Upper lobe of left lung (tissue), 6 donors: Measurements from ENCODE around the gene COX8A. TPM values are rescaled to one million over a fixed set of nuclear protein-coding genes. Genes with fewer than 3 reads are reported as not detected.

Experiments used
- ATAC-seq, 2 donors: fragments of 200-7000 bp; cut with Tn5 transposase; one replicate each; pipeline ENCODE4 v1.9.1; 2022; ENCODE audit warnings: mild to moderate bottlenecking in 2 of 2, moderate library complexity in 2 of 2; ENCODE audit not compliant: low FRiP score in 2 of 2
- DNase-seq, 2 donors: peaks; one replicate each; pipeline ENCODE4 v3.0.0-alpha.2; 2019 to 2020
- H3K27ac ChIP-seq, 4 donors: fragments of 200-600 bp; sonication (generic); one replicate each; pipeline ENCODE4 v1.5.1; 2016 to 2019
- H3K27me3 ChIP-seq, 4 donors: fragments of 200-600 bp; sonication (generic); one replicate each; pipeline ENCODE4 v1.5.1; 2017 to 2019
- H3K36me3 ChIP-seq, 4 donors: fragments of 200-600 bp; sonication (generic); one replicate each; pipeline ENCODE4 v1.5.1; 2016 to 2019
- H3K4me1 ChIP-seq, 4 donors: fragments of 200-600 bp; sonication (generic); one replicate each; pipeline ENCODE4 v1.5.1; 2018 to 2019
- H3K4me3 ChIP-seq, 4 donors: fragments of 200-600 bp; sonication (generic); one replicate each; pipeline ENCODE4 v1.5.1; 2017 to 2019; ENCODE audit warnings: mild to moderate bottlenecking in 2 of 4, moderate library complexity in 1 of 4
- H3K9me3 ChIP-seq, 4 donors: fragments of 200-600 bp; sonication (generic); one replicate each; pipeline ENCODE4 v1.5.1; 2018 to 2019
- CTCF ChIP-seq, 6 experiments: fragments of 450-650 bp in 4 of 6; fragments of 200-600 bp in 2 of 6; sonication (generic) in 2 of 6; IDR thresholded peaks; one replicate each; pipeline ENCODE4 v1.5.1; 2016 to 2019; ENCODE audit warnings: antibody characterized with exemption in 6 of 6
- EP300 ChIP-seq, 4 donors: sonication (generic); formaldehyde crosslinking; IDR thresholded peaks; one replicate each; pipeline ENCODE4 v1.5.1; 2017; ENCODE audit warnings: antibody characterized with exemption in 4 of 4, control low read depth in 2 of 4
- POLR2A ChIP-seq, 4 donors: fragments of 450-650 bp; IDR thresholded peaks; one replicate each; pipeline ENCODE4 v1.5.1; 2016 to 2017; ENCODE audit warnings: antibody characterized with exemption in 4 of 4, mild to moderate bottlenecking in 2 of 4
- POLR2AphosphoS5 ChIP-seq, 2 donors: sonication (generic); formaldehyde crosslinking; IDR thresholded peaks; one replicate each; pipeline ENCODE4 v1.5.1; 2017; ENCODE audit warnings: antibody characterized with exemption in 2 of 2
- WGBS, 2 donors: methylation state at CpG; one replicate each; pipeline ENCODE4 v1.1.5; 2017 to 2018; 5-methylcytosine and 5-hydroxymethylcytosine counted together
- total RNA-seq, 6 donors: library from RNA; depleted of rRNA in 4 of 6; stranded (reverse); fragments of >200 nt in 4 of 6; gene quantifications; one replicate each; pipeline versions ENCODE4 v1.1.0 to v1.2.1, GENCODE V29; 2016 to 2021
- donor health status: DM: no; HTN: no; CAD: no; lungs with moderate emphysema.
- donor health status: DM: no; HTN: yes; CAD: no; lungs with severe emphysema.

COX8A gene
- total RNA-seq, 6 donors from 2014 or later: 184 to 510 (median 271) TPM

GRCh38 chr11:63979426-63979825 is 5.0 kb downstream of the COX8A start:
- Histone ChIP-seq H3K4me3 (no peak overlapping the region), H3K27me3 (no peaks in the 10 kb centered on the region), H3K36me3 (peaks cover 0 to 22% (median 1%) of the 10 kb centered on the region in 4 donors), H3K9me3 (no peaks in the 10 kb centered on the region), H3K27ac (no peak overlapping the region), H3K4me1 (peaks cover 15 to 23% (median 17%) of the 10 kb centered on the region in 4 donors)
- 92 to 93% methylated on average over 3 to 5 of the region's 5 CpGs for WGBS, 2 donors
- no peak for DNase-seq
- TF ChIP-seq POLR2AphosphoS5 (IDR thresholded peaks at IDR 0.05) (no peak), POLR2A (IDR thresholded peaks at IDR 0.05) (no peak), EP300 (IDR thresholded peaks at IDR 0.05) (no peak), CTCF (IDR thresholded peaks at IDR 0.05) (no peak)
- no peak for ATAC-seq

- DNase-seq (peak; percentile 61 to 92), ATAC-seq (peak; percentile 60 to 66)
- 0 to 2% methylated on average over 12 to 18 of the region's 18 CpGs for WGBS, 2 donors
- Histone ChIP-seq H3K36me3 (peaks cover 0 to 26% (median 19%) of the 10 kb centered on the region in 4 donors), H3K4me3 (peak overlapping the region; percentile 71 to 100 (median 92)), H3K27me3 (no peaks in the 10 kb centered on the region), H3K4me1 (peaks cover 18 to 27% (median 20%) of the 10 kb centered on the region in 4 donors), H3K27ac (peak overlapping the region; percentile 88 to 94 (median 92)), H3K9me3 (no peaks in the 10 kb centered on the region)
- TF ChIP-seq POLR2A (IDR thresholded peaks at IDR 0.05): no peak
- TF ChIP-seq EP300 (IDR thresholded peaks at IDR 0.05): no peak
- no peak for TF ChIP-seq POLR2AphosphoS5 (IDR thresholded peaks at IDR 0.05)
- no peak for TF ChIP-seq CTCF (IDR thresholded peaks at IDR 0.05)
Measured at GRCh38 chr11:63985812-63986155, 11.4 kb downstream of the COX8A start.

- Histone ChIP-seq H3K4me3 (peak within 1 kb of the TSS; percentile 71 to 100 (median 92)), H3K27ac (peak within 1 kb of the TSS; percentile 88 to 94 (median 92)), H3K4me1 (peaks cover 18 to 27% (median 20%) of the 10 kb centered on the region in 4 donors), H3K9me3 (no peaks in the 10 kb centered on the region), H3K36me3 (peaks cover 0 to 31% (median 25%) of the 10 kb centered on the region in 4 donors), H3K27me3 (no peaks in the 10 kb centered on the region)
- TF ChIP-seq POLR2AphosphoS5 (IDR thresholded peaks at IDR 0.05) (peak; percentile 81 to 88), CTCF (IDR thresholded peaks at IDR 0.05) (peak in 2 of 6 experiments; percentile 13 to 30), POLR2A (IDR thresholded peaks at IDR 0.05) (peak in 3 of 4 donors; percentile 57 to 83 (median 74)), EP300 (IDR thresholded peaks at IDR 0.05) (no peak)
- 0% methylated on average over 5 to 45 of the region's 63 CpGs for whole genome bisulfite sequencing, 2 donors
- DNase-seq (peak; percentile 93 to 96), ATAC-seq (peak; percentile 94 to 98)
Measured at GRCh38 chr11:63986156-63986931, 11.9 kb downstream of the COX8A start, which contains the start of gene OTUB1. OTUB1 (plus strand) TSS chr11:63986438; CDS start chr11:63986457, 19 bp downstream.

- peaks cover 0 to 37% (median 29%) of the 10 kb centered on the region in 4 donors for H3K36me3 ChIP-seq
- peak overlapping the region; percentile 88 to 94 (median 92) for H3K27ac ChIP-seq
- WGBS, 2 donors: 33 to 58% methylated on average over 7 to 18 of the region's 25 CpGs
- DNase-seq: no peak
- H3K9me3 ChIP-seq: no peaks in the 10 kb centered on the region
- peak overlapping the region; percentile 71 to 100 (median 92) for H3K4me3 ChIP-seq
- TF ChIP-seq POLR2A (IDR thresholded peaks at IDR 0.05) (no peak), POLR2AphosphoS5 (IDR thresholded peaks at IDR 0.05) (no peak), CTCF (IDR thresholded peaks at IDR 0.05) (no peak), EP300 (IDR thresholded peaks at IDR 0.05) (no peak)
- peaks cover 18 to 27% (median 20%) of the 10 kb centered on the region in 4 donors for H3K4me1 ChIP-seq
- no peaks in the 10 kb centered on the region for H3K27me3 ChIP-seq
- ATAC-seq: no peak
Measured at GRCh38 chr11:63986932-63987513, 12.6 kb downstream of the COX8A start.
